Fibroblast of the conjunctiva (primary cell): Measurements from ENCODE around the gene DNTT.

Experiments
- DNase-seq: peaks from one replicate; pipeline ENCODE4 v3.0.0-alpha.2; 2010; ENCODE audit warnings: low read depth

Gene DNTT

DNA sequence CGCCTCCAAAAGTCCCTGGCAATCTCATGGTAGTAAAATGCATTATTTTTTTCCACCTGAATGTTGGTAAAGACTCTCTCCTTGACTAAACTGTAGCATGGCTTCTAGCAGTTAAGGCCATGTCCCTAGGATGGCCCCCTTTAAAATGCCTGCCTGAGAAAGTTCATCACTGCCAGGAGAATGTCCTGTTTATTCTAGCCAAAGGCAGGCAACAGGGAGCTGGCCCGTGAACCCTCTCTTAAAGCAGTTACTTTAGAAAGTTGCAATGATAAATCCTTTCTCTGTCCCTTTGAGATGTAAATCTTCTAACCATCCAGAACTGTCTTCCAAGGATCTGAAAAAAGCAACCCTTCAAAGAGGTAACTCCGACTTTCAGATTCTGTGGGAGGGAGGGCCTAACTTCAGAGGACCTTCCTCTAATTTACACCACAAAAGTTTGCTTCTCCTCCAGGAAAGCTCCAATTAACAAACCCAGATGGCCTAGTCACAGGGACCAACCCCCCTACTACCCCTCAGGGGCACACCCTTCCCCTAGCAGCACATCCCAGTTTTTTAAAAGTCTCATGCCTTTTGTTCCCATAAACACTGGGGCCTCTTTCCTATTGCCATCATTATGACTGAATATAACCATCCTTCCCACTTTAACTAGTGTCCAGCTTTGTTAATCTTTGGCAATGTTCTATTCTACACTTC lies 5.5 kb downstream of the DNTT start:
- DNase-seq: no peak

DNA sequence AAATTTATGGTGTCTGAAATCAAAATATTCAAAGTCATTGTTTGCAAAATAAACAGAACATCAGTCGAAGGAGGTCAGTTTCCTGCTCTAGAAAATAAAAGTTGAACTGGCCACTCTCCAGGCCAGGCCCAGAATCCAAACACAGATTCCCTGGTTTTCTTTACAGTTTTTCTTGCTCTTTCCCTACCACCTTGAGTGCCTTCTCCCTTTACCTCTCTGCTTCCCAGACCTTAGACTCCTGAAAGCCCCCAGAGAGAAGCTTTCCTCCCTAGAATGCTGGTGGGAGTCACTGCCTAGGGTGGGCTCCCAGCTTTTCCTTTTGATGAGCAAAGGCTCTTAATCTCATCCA lies 6.1 kb downstream of the DNTT start:
- DNase-seq: no peak

DNA sequence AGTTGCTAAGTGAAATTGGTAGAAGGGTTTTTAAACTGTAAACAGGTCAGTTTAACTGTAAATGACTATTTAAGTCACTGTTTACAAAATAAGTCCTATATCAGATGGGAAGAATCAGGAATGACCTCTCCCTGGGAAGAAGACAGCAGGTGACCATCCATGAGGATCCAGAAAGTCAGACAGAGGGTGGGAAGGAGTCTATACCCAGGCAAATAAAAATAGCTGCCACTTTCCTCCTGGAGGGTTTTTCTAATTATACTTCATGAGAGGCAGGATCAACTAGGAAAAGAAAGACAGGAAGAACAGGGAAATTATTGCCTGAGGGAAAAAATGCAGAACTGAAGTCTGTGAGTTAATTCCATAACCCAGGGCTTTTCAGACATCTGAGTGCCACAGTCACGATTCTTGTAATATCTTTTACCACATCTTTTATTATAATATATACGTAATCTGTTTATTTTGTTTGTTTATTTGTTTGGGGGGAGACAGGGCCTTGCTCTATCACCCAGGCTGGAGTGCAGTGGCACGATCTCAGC lies 7.0 kb downstream of the DNTT start:
- no peak for DNase-seq

DNA sequence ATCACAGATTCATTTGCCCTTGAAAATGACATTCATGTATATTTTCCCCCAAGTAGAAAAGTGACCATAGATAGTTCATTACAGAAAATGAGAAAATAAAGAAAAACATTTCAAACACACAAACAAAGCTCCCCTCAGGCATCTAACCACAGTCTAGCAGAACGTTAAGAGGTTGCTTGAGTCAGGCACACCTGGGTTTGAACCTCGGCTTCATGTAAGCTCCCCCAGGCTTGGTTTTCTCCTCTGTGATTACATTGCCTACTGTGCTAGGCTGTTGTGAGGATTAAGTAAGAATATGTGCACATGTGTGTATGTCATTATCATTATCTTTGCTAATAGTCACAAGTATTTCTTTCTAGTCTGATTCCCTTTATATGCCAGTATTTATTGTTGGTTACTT lies 9.1 kb downstream of the DNTT start:
- no peak for DNase-seq

DNA sequence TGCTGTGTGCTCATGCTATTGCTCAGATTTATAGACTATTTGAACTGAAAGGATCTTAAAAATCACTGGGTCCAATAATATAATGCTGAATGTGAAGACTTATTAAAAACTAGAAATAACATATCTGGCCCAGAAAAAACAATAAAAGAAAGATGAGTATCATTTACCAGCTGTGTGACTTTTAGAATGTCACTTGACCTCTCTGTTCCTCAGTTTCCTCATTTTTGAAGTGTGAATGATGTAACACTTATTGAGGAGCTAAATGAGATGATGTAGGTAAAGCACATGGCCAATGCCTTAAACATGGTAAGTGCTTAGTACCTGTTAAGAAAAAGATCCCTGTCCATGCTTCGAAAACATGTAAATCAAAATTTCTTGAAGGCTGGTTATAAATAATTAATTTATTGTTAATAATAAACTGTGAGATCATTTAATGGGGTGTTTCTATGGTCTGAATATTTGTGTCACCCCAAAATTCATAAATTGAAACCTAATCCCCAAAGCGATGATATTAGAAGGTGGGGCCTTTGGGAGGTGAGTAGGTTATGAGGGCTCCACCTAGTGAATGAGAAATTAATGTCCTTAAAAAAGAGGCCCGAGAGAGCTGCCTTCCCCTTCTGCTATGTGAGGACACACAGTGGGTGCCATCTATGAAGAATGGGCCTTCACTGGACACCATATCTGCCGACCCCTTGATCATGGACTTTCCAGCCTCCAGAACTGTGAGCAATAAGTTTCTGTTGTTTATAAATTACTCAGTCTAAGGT lies 13.0 kb downstream of the DNTT start:
- DNase-seq: no peak

DNA sequence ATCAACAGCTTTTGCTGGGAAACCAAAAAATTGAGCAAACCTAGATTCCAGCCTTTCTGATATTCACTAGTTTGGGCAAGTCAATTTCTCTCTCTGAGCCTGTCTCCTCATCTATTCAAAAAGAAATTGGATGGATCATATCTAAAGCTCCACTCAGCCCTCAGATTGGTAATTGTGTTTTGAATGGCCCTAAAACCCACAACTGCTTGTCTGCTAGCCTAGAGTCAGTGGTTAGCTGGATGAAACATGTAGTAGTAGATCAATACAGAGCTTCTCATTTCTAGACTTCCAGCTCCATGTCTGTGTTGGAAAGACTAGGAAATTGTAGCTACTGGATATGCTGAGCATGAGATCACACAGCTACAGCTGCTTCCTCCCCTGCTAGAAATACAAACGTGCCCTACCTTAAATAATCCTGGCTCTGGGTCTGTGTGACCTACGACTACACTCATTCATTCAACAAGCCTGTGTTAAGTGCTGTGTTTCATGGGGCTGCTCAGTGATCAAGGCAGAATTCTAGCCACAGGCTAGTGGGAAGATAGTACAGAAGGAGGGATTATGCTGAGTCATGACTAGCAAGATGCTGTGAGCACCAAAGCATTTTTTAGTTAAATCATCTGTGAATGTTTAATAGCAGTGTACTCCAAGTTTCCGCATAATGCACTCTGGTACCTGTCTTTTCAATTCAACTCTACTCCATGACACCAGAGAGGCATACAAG lies 15.7 kb downstream of the DNTT start:
- no peak for DNase-seq

DNA sequence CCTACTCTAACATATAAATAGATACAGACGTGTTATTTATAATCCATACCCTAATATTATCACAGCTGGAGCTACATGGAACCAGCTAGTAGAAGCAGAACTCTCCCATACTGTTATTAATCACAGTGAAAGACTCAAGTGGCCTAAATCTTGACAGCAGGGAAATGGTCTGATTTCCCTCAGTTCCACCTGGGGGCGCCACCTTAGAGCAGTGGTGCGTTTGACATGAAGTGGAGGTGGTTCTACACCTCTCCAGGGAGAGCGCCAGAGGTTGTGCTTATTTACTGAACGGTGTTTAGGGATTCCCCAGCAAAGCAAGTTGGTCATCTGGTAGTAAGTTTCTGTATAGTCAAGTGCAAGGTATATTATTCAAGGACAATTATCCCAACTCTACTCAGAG lies 17.6 kb downstream of the DNTT start:
- DNase-seq: no peak

DNA sequence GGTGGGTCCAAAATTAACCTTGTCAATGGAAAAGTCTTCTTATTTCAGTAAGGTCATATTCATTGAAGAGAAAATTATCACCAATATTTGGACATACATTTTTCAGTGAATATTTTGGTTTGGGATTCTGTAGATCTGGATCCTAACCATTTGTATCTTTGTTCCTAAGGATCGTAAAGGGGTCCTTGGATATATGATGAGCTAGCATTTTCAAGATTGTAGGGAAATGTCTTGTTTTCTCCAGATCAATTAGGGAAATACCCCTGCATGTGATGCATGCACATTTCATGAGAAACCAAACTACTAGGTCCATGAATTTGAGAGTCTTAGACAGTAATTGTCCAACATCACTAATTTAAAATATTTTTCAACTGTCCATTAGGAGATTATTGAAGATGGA lies 18.0 kb downstream of the DNTT start:
- DNase-seq: no peak

DNA sequence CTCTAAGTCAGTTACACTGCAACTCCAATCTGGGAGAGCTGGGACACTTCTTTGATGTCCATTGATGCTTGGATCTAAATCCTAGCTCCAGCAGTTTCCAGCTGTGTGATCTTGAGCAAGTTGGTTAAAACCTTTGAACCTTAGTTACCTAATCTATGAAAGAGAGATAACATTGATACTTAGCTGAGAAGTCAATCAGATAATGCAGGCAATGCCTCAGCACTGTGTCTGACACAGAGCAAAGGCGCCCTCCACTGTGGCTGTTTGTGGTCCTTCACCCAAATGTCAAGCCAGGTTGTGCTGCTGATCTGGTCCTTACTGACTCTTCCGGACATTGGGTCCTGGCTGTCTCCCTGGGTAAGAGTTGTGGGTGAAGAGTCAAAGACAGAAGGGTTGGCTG lies 20.2 kb downstream of the DNTT start:
- DNase-seq: no peak

DNA sequence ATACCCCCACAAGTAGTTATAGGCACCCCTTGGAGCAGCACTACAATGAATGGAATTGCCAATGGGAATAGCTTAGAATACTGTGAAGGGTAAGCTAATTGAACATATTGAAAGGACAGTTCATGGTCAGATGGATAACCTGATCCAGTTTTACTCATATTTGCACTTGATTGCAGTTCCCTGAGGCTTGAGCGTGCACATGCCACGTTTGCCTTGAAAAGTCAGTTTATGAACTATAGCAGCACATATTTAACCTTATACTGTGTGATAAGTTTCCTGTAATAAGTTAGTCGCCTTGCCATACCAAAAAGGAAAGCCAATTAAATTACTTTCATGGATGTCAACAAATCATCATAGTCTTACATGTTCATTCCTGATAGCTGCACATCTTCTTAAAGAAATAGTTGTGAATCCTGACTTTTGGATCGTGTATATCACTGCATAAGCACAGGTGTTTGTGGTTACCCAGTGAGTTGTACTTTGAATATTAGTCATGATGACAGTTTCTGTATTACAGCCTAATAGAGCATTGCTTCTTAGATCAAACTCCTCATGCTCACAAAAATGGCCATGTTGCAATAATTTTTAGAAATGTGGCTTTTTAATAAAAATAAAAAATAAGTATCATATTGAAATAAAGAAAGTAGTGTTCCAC lies 21.6 kb downstream of the DNTT start:
- DNase-seq: no peak

DNA sequence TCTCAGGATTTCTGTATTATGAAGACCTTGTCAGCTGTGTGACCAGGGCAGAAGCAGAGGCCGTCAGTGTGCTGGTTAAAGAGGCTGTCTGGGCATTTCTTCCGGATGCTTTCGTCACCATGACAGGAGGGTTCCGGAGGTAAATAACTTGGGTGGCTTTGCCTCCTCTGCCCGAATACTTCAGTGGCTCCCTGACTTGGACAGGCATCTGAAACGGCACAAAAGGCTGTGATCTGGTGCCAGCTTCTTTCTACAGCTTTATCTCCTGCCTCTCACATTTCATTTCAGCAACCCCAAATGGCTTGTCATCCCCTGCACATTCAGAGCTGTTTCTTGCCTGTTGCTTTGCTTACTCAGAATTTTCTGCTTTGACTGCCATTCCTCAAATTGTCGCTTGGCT lies 23.2 kb downstream of the DNTT start:
- DNase-seq: no peak

DNA sequence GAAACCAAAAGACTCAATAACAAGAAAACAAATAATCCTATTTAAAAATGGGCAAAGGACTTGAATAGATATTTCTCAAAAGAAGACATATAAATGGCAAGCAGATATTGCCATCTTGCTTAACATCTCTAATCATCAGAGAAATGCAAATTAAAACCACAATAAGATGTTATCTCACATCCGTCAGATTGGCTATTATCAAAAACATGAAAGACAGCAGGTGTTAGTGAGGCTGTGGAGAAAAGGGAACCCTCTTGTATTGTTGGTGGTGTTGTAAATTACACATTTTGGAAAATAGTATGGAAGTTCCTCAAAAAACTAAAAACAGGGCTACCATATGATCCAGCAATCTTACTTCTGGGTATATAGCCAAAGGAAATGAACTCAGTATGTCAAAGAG lies 28.9 kb downstream of the DNTT start:
- no peak for DNase-seq

DNA sequence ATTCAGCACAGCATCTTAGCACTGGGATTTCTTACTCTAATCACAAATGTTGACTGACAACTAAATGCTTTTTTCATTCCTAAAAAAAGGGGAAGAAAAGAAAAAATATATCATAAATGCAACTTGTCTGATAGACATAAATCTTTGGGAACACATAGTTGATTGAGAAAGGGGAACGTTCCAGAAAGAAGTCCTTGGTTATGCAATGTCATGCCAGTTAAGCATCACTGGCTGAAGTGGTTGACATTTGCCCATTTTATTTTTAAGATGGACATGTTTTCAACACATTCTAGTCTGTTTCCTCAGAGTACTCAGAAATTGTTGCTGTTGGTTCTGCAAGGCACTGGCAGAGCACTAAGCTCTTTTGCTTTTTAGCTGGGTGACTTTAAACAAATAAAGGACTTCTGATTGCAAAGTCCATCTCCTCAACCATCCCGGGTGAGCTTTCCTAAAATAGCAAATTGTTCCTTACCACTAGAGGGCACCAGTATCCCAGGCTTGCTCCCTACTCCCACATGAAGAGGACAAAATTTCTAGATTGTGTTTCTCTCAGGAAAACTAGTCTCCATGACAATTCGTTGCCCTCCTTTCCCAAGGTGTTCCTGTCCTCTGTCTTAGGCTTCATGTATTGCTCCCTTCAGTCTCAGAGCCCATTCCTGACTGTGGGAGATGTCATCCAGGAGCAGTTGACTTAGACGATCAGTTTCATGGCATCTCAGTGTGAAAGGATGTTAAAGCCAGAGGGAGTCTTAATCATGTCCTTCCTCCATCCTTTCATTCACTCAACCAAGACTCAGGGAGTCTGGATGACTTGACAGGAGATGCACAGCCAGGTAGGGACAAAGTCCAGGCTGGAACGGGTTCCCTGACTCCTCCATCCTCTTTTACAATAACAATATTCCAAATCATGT lies 30.6 kb downstream of the DNTT start:
- DNase-seq: peak; percentile 2

DNA sequence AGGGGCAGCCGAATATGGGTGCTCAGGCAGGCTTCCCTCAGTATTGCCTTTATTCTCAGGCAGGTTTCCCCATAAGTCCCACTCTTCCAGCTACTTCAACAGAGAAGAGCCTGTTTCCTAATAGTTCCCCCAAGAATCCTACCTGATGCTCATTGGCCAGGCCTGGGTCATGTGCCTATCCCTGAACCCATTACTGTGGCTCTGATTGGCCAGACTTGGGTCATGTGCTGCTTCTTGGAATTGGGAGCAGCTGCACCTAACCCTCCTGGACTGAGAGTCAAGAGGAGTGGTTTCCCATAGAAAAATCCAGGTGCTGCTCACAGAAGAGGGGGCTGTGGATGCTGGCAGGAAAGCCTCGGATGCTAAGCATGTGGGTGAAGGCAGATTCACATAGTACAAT lies 32.9 kb downstream of the DNTT start:
- no peak for DNase-seq

DNA sequence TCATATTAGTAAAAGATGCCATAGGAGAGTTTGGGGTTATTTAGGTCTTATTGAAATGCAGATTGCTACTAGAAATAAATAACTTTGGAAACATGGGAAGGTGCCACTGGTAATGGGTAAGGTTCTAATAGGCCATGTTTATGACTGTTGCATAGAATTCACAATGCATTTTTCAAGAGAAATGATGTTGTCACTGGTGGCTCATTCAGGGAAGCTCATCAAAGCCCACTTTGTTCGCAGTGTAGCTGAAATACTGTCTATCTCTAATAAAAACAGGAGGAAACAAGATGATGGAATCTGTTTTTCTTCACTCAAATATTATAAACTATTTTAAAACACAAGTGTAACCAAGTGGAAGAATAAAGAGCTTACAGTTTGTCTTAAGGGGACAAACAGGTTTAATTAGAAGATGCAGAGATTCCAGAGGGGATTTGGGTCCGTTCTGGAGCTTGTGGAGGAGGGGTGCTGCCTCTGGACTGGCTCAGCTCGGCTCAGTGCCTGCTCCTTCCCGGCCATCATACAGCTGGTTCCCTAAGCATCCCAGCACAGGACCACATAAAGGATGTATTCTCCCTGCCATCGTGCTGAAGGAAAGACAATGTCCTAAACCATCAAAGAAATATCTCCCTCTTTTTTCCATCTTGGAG lies 34.2 kb downstream of the DNTT start:
- no peak for DNase-seq

DNA sequence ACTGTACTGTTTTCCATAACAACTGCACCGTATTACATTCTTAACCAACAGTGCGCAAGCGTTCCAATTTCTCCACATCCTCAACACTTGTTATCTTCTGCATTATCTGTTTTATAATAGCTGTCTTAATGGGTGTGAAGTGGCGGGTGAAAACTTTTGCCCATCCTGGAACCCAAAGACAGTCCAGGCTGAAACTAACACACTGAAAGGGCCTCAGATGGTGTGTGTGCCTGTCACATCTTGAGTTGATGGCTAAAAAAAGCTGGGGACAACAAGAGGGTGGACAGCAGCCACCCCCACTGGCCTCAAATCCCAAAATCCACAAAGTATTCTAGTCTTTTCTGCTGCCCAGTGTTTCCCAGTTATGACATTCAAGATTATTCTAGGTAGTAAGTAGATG lies 35.1 kb downstream of the DNTT start:
- DNase-seq: no peak

DNA sequence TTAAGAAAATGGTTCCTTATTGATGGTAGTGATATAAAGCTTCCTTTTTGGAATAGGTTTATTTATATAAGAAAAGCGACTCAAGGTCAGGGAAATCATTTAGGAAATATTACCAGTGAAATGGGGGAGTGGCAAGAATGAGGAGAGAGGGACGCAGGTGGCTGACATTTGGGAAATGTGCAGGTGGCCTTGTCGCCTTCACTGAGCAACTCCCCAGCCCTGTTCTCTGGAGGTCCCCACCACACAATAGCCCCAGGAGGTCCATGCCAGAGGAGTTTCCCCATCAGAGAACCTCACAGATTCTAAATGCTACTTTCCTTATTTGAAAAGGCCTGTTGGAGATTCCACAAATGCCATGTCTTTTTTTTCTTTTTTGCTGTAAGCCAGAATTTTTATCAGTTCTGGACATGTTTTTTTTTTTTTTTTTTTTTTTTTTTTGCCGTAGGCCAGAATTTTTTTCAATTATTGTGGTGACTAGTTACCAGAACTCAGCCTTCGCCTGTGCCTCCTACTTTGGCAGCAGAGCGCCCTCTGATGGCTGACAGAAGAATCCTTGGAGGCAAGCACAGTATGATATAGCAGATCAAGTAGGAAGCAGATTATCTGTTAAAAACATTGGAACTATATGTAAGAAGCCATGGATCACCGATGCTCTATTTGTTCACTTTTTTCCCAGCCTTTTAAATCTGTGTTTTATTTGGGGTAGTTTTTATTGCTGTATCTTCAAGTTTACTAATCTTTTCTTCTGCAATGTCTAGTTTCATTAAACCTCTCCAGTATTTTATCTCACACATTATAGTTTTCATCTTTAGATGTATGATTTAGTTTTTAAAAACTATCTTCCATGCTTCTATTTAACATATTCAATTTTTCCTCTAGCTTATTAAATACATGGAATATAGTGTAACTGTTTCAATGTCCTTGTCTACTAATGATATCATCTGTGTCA lies 36.0 kb downstream of the DNTT start:
- peak; percentile 49 for DNase-seq

DNA sequence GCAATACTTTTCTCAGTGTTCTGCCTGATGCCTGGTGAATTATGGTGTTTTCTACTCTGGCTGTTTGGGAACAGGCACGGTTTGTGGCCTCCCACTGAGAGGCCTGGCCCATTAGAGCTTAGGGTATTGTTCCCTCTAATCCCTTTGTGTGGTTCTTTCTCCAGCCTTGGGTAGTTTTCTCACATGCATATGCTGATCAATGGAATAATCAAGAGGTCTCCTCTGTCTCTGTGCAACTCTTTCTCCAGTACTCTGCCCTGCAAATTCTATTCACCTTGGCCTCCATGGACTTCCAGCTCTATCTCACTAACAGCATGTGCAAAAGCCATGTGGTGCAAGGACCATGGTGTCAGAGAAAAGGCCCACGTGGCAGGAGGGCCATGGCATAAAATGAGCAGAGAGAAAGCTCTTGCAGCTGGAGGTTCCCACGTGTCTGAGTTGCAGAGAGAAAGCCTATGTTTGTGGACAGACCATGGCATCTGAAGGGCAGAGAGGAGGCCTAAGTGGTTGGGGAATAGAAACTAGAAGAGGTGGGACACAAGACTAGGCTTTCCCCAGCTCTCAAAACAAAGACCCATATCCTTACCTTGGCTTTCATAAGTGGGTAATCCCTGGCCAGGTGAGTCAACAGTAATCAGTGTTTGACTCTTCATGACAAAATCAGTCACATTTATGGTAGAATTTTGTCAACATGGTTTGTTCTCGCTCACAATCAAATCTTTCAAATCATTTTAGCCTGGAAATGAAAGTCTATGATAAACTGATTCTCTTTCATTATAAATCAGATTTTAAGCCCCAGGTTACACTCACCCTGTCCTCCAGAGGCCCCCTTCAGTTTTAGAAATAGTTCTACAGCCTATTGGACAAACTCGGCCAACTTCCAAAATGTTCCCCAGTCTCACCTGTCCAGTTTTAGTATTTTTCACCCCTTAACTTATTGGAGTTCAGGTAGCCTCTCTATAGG lies 37.3 kb downstream of the DNTT start:
- DNase-seq: no peak

DNA sequence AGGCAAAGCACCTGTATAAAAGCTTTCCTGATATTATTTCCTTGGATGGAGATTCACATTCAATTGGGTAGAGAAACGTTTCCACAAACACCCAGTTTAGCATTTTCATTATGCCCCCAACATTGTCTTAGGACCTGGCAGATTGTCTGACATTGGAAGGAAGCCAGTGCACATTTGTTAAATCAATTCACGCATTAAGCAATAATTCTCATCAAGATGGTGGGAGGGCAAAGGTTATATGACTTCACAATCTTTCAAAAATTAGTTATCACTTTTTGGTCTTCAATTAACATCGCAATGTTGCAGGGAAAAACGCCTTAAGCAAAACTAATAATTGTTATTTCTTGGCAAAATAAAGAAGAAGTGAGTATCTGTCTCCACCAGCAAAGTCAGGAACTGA lies 38.2 kb downstream of the DNTT start:
- no peak for DNase-seq
